HG02678 (cell line): Measurements from ENCODE around the gene FOXF1.

Source experiments
- ATAC-seq: cut with Tn5 transposase; IDR thresholded peaks from one replicate; pipeline ENCODE4 v1.9.1; 2021; ENCODE audit warnings: mild to moderate bottlenecking, moderate library complexity; ENCODE audit not compliant: unreplicated experiment

The FOXF1 gene

GRCh38 chr16:86515777-86516622 lies 5.7 kb downstream of the FOXF1 start:
- ATAC-seq, result no peak

GRCh38 chr16:86516623-86517003 lies 6.3 kb downstream of the FOXF1 start:
- no peak for ATAC-seq

- ATAC-seq, result no peak
Observed at GRCh38 chr16:86517033-86517432, 6.7 kb downstream of the FOXF1 start.

- ATAC-seq, result no peak
Observed at GRCh38 chr16:86517652-86518258, 7.4 kb downstream of the FOXF1 start.

GRCh38 chr16:86519007-86519648 lies 8.8 kb downstream of the FOXF1 start:
- ATAC-seq, result no peak

GRCh38 chr16:86519649-86520316 lies 9.5 kb downstream of the FOXF1 start:
- ATAC-seq, result no peak

GRCh38 chr16:86520317-86521210 lies 10.2 kb downstream of the FOXF1 start:
- ATAC-seq, result no peak

- no peak for ATAC-seq
Observed at GRCh38 chr16:86521236-86522197, 11.2 kb downstream of the FOXF1 start.

GRCh38 chr16:86522634-86523033 lies 12.3 kb downstream of the FOXF1 start:
- no peak for ATAC-seq

- no peak for ATAC-seq
Observed at GRCh38 chr16:86523166-86523740, 12.9 kb downstream of the FOXF1 start.

- no peak for ATAC-seq
Observed at GRCh38 chr16:86524029-86524428, 13.7 kb downstream of the FOXF1 start.

GRCh38 chr16:86525696-86526095 lies 15.4 kb downstream of the FOXF1 start:
- no peak for ATAC-seq

- no peak for ATAC-seq
Observed at GRCh38 chr16:86527366-86527765, 17.0 kb downstream of the FOXF1 start.

- ATAC-seq, result no peak
Observed at GRCh38 chr16:86528061-86528929, 18.0 kb downstream of the FOXF1 start.

- ATAC-seq, result no peak
Observed at GRCh38 chr16:86529160-86529559, 18.8 kb downstream of the FOXF1 start.

- ATAC-seq, result no peak
Observed at GRCh38 chr16:86530251-86531190, 20.2 kb downstream of the FOXF1 start.

- ATAC-seq, result no peak
Observed at GRCh38 chr16:86531191-86531545, 20.8 kb downstream of the FOXF1 start.
